Brain microvascular endothelial cell (primary cell): ENCODE data around the gene EPHA1.

Source experiments
- DNase-seq: peaks from one replicate; pipeline ENCODE4 v3.0.0-alpha.2; 2020
- H3K27ac ChIP-seq: fragments of 250-450 bp; sonication (Bioruptor Pico); 2 replicates; pipeline ENCODE4 v1.5.1; 2020; ENCODE audit warnings: mild to moderate bottlenecking, moderate library complexity
- H3K27me3 ChIP-seq: fragments of 250-450 bp; sonication (Bioruptor Pico); replicated peaks from 2 replicates; pipeline ENCODE4 v1.5.1; 2020; ENCODE audit warnings: mild to moderate bottlenecking
- H3K36me3 ChIP-seq: fragments of 250-450 bp; sonication (Bioruptor Pico); replicated peaks from 2 replicates; pipeline ENCODE4 v1.5.1; 2020; ENCODE audit warnings: mild to moderate bottlenecking
- H3K4me3 ChIP-seq: 2 replicates; pipeline ENCODE4 v1.5.1; 2011; ENCODE audit warnings: low read depth, mild to moderate bottlenecking, control low read depth, low read length, moderate library complexity
- in situ Hi-C: cut with HindIII; loops from 2 replicates; pipeline ENCODE4 v1.10.0; 2017; ENCODE audit warnings: low sequenced_read_pairs, low pct_ligation_motif_present
- TF ChIP-seq, protein P1 (sequence below): IDR thresholded peaks from 2 replicates; pipeline ENCODE4 v1.5.1; 2011; ENCODE audit warnings: low read depth, mild to moderate bottlenecking, moderate library complexity, low read length, control low read depth, inconsistent platforms; ENCODE audit errors: missing control alignments

Gene EPHA1

DNA sequence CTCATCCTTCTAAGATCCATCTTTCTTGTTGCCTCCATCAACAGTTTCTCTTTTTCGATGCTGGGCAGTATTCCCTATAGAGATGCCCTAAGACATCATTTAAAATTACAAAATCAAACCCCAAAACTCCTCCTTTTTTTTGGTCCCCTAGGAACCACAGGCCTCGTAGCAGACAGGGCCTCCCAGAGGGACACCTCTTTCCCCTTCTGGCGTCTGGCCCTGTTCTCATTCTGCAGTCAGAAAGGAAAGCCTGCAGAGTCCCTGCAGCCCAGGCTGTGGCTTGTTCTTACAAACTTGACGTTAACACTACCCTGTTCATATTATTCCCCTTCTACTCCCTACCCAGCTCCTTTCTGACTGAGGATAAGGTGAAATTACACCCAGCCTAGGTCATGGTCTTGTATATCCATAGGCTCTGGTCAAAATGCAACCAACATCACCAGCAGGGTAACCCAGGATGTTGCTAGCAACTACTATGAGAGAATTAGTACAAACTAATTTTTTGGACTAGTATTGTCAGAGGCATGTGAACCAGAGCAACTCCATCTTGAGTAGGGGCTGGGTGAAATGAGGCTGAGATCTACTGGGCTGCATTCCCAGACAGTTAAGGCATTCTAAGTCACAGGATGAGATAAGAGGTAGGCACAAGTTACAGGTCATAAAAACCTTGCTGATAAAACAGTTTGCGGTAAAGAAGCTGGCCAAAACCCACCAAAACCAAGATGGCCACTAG, 3.5 kb upstream of the EPHA1 start:
- Histone ChIP-seq H3K36me3 (no peaks in the 10 kb centered on the region), H3K27me3 (no peaks in the 10 kb centered on the region), H3K27ac (no peak overlapping the region), H3K4me3 (no peak overlapping the region)
- in situ Hi-C loops: no loop called here
- no peak for DNase-seq
- TF ChIP-seq, protein P1, sequence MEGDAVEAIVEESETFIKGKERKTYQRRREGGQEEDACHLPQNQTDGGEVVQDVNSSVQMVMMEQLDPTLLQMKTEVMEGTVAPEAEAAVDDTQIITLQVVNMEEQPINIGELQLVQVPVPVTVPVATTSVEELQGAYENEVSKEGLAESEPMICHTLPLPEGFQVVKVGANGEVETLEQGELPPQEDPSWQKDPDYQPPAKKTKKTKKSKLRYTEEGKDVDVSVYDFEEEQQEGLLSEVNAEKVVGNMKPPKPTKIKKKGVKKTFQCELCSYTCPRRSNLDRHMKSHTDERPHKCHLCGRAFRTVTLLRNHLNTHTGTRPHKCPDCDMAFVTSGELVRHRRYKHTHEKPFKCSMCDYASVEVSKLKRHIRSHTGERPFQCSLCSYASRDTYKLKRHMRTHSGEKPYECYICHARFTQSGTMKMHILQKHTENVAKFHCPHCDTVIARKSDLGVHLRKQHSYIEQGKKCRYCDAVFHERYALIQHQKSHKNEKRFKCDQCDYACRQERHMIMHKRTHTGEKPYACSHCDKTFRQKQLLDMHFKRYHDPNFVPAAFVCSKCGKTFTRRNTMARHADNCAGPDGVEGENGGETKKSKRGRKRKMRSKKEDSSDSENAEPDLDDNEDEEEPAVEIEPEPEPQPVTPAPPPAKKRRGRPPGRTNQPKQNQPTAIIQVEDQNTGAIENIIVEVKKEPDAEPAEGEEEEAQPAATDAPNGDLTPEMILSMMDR: no peak

DNA sequence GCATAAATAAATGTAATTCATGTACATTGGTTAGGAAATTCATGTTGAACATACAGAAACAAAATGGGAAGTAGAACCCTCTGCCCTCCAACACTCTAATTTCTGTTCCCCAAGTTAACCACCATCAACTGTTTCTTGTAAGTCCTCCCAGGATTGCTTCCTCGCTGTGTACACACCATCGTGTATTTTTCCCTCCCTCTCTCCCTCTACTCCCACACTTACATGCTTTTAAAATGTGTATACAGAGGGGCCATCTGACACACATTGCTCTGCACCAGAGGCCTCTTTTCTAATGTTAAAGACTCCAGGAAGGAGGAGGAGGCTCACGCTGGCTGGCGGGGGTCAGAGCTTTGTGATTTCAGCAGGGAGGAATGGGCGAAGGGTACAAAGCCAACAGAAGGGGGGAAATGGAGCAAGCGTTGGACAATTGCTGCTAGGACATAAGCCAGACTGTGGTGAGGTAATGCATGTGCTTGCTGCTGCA, 1.9 kb upstream of the EPHA1 start:
- Histone ChIP-seq H3K27ac (no peak overlapping the region), H3K36me3 (no peaks in the 10 kb centered on the region), H3K4me3 (no peak overlapping the region), H3K27me3 (no peaks in the 10 kb centered on the region)
- DNase-seq: no peak
- TF ChIP-seq, protein P1: no peak
- in situ Hi-C loops: no loop called here

DNA sequence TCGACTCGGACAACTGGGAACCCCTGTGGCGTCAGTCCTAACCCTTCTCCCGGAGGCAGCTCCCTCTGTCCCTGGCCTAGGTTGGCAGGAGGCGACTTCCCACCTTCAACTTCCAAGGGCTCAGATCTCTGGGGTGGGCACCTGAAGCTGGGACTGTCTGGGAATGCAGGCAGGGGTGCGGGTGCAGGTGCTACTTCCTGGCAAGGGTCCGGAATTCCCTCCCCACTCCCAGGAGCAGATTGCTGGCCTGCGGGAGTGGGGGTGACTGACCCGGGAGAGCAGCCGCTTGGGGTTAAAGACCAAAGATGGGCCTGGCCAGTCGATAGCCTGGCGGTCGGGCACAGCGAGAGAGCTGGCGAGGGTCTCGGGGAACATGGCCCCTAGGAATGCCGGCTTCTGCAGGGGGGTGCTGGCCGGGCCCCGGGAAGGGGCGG, 387 bp downstream of the EPHA1 start:
- no peaks in the 10 kb centered on the region for H3K36me3 ChIP-seq
- in situ Hi-C loops: no loop called here
- no peak for DNase-seq
- no peak overlapping the region for H3K27ac ChIP-seq
- TF ChIP-seq, protein P1: no peak
- no peaks in the 10 kb centered on the region for H3K27me3 ChIP-seq
- H3K4me3 ChIP-seq: no peak overlapping the region

DNA sequence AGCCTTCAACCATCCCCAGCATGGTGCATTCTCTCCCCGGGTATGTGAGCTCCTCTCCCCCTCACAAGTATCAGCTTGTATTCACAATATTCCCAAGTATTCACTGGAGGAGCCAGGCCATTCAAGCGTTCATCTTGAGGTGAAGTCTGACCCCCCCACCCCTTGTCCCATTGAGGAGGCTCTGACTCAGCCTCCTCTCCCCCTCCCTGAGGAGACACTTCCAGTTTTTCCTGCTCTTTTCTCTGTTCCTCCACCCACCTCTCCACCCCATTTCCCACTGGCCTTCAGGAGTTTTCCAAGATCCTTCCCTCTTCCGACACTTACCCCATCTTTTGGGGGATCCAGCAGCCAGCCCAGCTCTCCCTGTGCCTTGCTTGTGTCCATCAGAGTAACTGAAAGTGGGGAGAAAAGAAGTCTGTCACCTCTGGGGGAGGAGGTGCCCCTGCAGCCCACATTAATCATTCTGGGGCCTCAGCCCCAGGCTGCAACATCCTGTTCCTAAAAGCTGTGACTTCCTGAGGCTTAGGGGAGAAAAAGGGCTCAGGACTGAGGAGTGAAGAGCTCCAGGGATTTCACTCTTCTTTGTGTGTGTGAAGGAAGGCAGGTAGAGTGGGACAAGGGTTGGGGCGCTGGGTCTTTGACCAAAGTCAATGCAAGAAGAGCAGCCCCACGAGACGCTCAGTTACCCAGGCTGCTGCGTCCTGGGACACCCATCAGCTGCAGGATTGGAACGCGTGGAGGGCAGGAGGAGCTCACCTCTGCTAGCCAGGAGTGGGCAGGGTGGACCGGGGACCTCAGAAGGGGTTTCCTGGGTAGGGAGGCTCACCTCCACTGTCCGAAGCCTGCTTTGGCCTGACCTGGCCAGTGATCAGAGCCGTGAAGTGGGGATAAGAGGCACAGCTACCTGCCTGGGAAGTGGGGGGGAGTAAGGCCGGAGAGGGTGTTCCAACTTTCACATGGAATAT, 1.1 kb downstream of the EPHA1 start:
- H3K27me3 ChIP-seq: no peaks in the 10 kb centered on the region
- no peak overlapping the region for H3K4me3 ChIP-seq
- H3K27ac ChIP-seq: no peak overlapping the region
- TF ChIP-seq, protein P1: no peak
- in situ Hi-C loops: no loop called here
- H3K36me3 ChIP-seq: no peaks in the 10 kb centered on the region
- DNase-seq: no peak

DNA sequence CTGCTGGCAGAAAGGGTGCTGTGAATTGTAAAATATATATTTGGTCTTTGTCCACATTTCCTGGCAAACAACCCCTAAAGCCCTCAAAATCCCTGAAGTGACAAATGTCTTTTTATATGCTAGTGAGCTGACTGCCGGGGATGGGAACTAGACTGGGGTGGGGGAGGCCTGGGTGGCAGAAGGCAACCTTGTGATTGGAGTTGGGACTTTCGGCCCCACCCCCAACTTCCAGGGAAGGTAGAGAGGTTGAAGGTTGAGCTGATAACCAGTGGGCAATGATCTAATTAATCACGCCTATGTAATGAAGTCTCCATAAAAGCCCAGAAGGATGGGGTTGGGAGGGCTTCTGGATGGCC, 2.7 kb downstream of the EPHA1 start:
- no peak overlapping the region for H3K27ac ChIP-seq
- no peaks in the 10 kb centered on the region for H3K27me3 ChIP-seq
- in situ Hi-C loops: no loop called here
- H3K4me3 ChIP-seq: no peak overlapping the region
- TF ChIP-seq, protein P1: no peak
- DNase-seq: no peak
- H3K36me3 ChIP-seq: no peaks in the 10 kb centered on the region
